Loucy (cell line): ENCODE results near the gene CFAP157.

ENCODE experiments used
- H2AFZ ChIP-seq: fragments of 200-600 bp; sonication (generic); 2 replicates; pipeline ENCODE4 v1.6.0; 2016; ENCODE audit warnings: antibody characterized with exemption, mild to moderate bottlenecking, low read length, moderate library complexity
- H3F3A ChIP-seq: fragments of 200-600 bp; 2 replicates; pipeline ENCODE4 v1.6.0; 2016; ENCODE audit warnings: antibody characterized with exemption, low read depth, mild to moderate bottlenecking
- H3K27me3 ChIP-seq: fragments of 200-600 bp; sonication (generic); 2 replicates; pipeline ENCODE4 v1.6.1; 2014; ENCODE audit warnings: low read length, mild to moderate bottlenecking; ENCODE audit not compliant: insufficient read depth, poor library complexity, severe bottlenecking
- H3K36me3 ChIP-seq: fragments of 200-600 bp; sonication (generic); 2 replicates; pipeline ENCODE4 v1.6.1; 2016; ENCODE audit warnings: low read length; ENCODE audit not compliant: insufficient read depth
- H3K4me1 ChIP-seq: fragments of 200-600 bp; sonication (generic); 2 replicates; pipeline ENCODE4 v1.5.1; 2014; ENCODE audit warnings: low read length, mild to moderate bottlenecking; ENCODE audit not compliant: insufficient read depth, poor library complexity, severe bottlenecking
- H3K4me2 ChIP-seq: fragments of 200-600 bp; sonication (generic); 2 replicates; pipeline ENCODE4 v1.6.0; 2014; ENCODE audit warnings: antibody characterized with exemption, low read length, low read depth, mild to moderate bottlenecking; ENCODE audit not compliant: poor library complexity, severe bottlenecking
- H3K4me3 ChIP-seq: fragments of 200-600 bp; sonication (generic); 2 replicates; pipeline ENCODE4 v1.5.1; 2014; ENCODE audit warnings: low read length, mild to moderate bottlenecking, mixed read lengths; ENCODE audit not compliant: poor library complexity, severe bottlenecking
- H3K79me2 ChIP-seq: fragments of 200-600 bp; sonication (generic); 2 replicates; pipeline ENCODE4 v1.6.1; 2014; ENCODE audit warnings: low read length; ENCODE audit not compliant: insufficient read depth
- H3K9ac ChIP-seq: fragments of 200-600 bp; sonication (generic); 2 replicates; pipeline ENCODE4 v1.6.0; 2014; ENCODE audit warnings: mild to moderate bottlenecking, low read depth, low read length, moderate library complexity; ENCODE audit not compliant: poor library complexity, severe bottlenecking
- H3K9me2 ChIP-seq: fragments of 200-600 bp; sonication (generic); replicated peaks from 2 replicates; pipeline ENCODE4 v1.6.1; 2016; ENCODE audit warnings: low read depth, low read length, mixed read lengths
- H3K9me3 ChIP-seq: fragments of 200-600 bp; sonication (generic); 2 replicates; pipeline ENCODE4 v1.6.1; 2014; ENCODE audit warnings: mild to moderate bottlenecking, antibody characterized with exemption, low read length, low read depth; ENCODE audit not compliant: insufficient read depth
- H4K20me1 ChIP-seq: fragments of 200-600 bp; sonication (generic); 2 replicates; pipeline ENCODE4 v1.6.0; 2014; ENCODE audit warnings: antibody characterized with exemption, low read length, mild to moderate bottlenecking; ENCODE audit not compliant: insufficient read depth, poor library complexity, severe bottlenecking
- CTCF ChIP-seq: fragments of 200-600 bp; sonication (generic); conservative IDR thresholded peaks from 2 replicates; pipeline ENCODE4 v1.5.1; 2014; ENCODE audit warnings: mild to moderate bottlenecking, antibody characterized with exemption, low read length
- EZH2phosphoT487 ChIP-seq: fragments of 200-600 bp; IDR thresholded peaks from 2 replicates; pipeline ENCODE4 v1.6.1; 2018; ENCODE audit warnings: antibody characterized with exemption, mild to moderate bottlenecking, moderate library complexity, borderline replicate concordance

Gene CFAP157

GRCh38 chr9:127753148-127753547 is 46.4 kb downstream of the CFAP157 start:
- Histone ChIP-seq H3K9me2 (no peaks in the 10 kb centered on the region), H4K20me1 (peaks cover 27% of the 10 kb centered on the region), H2AFZ (no peak overlapping the region), H3K36me3 (peaks cover 51% of the 10 kb centered on the region; the same call in 1 of the 2 replicates), H3K27me3 (no peaks in the 10 kb centered on the region), H3F3A (no peaks in the 10 kb centered on the region), H3K9ac (no peak overlapping the region), H3K4me3 (no peak overlapping the region), H3K9me3 (no peaks in the 10 kb centered on the region), H3K4me2 (no peak overlapping the region), H3K79me2 (no peaks in the 10 kb centered on the region), H3K4me1 (no peaks in the 10 kb centered on the region)
- TF ChIP-seq EZH2phosphoT487, result no peak
- TF ChIP-seq CTCF, result no peak

- Histone ChIP-seq H3K36me3 (peaks cover 49% of the 10 kb centered on the region; the same call in 1 of the 2 replicates), H3K4me1 (no peaks in the 10 kb centered on the region), H3K9me3 (no peaks in the 10 kb centered on the region), H3F3A (no peaks in the 10 kb centered on the region), H3K9ac (no peak overlapping the region), H4K20me1 (peaks cover 28% of the 10 kb centered on the region), H3K27me3 (no peaks in the 10 kb centered on the region), H3K4me3 (no peak overlapping the region), H3K4me2 (no peak overlapping the region), H2AFZ (no peak overlapping the region), H3K79me2 (no peaks in the 10 kb centered on the region), H3K9me2 (no peaks in the 10 kb centered on the region)
- no peak for TF ChIP-seq EZH2phosphoT487
- TF ChIP-seq CTCF, result no peak
These were observed 46.8 kb downstream of the CFAP157 start for GRCh38 chr9:127753622-127754021.

GRCh38 chr9:127754099-127755060 is 47.6 kb downstream of the CFAP157 start:
- H3K4me3 ChIP-seq, result no peak overlapping the region

More at GRCh38 chr9:127754099-127755060, 47.6 kb downstream of the CFAP157 start:
- Histone ChIP-seq H3K4me1 (no peaks in the 10 kb centered on the region), H3K9me3 (no peaks in the 10 kb centered on the region), H3K9me2 (no peaks in the 10 kb centered on the region), H3K9ac (no peak overlapping the region), H3K36me3 (peaks cover 46% of the 10 kb centered on the region; the same call in 1 of the 2 replicates), H3F3A (no peaks in the 10 kb centered on the region), H3K4me2 (no peak overlapping the region), H3K27me3 (no peaks in the 10 kb centered on the region), H2AFZ (no peak overlapping the region), H3K79me2 (no peaks in the 10 kb centered on the region), H4K20me1 (peaks cover 31% of the 10 kb centered on the region)
- TF ChIP-seq CTCF, result no peak
- no peak for TF ChIP-seq EZH2phosphoT487
